Ovary (tissue), 3 donors: Measurements from ENCODE around the gene ASB9.
"Not testable (repeated sequence)": the region's sequence is repeated elsewhere in the genome, so short reads cannot be mapped to it uniquely, and the experiment has no call there.

Experiments
- EP300 ChIP-seq: sonication (generic); formaldehyde crosslinking; IDR thresholded peaks from one replicate; pipeline ENCODE4 v1.6.1; 2017; ENCODE audit warnings: antibody characterized with exemption
- POLR2A ChIP-seq: fragments of 450-650 bp; IDR thresholded peaks from one replicate; pipeline ENCODE4 v1.6.1; 2017; ENCODE audit warnings: antibody characterized with exemption, mild to moderate bottlenecking, moderate library complexity
- TF ChIP-seq, protein P1 (sequence below), 3 donors: fragments of 450-650 bp in 2 of 3; fragments of 200-600 bp in 1 of 3; IDR thresholded peaks; one replicate each; pipeline versions ENCODE4 v1.5.1 to v1.8.0; 2016 to 2022; ENCODE audit warnings: antibody characterized with exemption in 3 of 3, mild to moderate bottlenecking in 1 of 3
- donor health status: DM: no; HTN: no; CAD: no.

DNA sequence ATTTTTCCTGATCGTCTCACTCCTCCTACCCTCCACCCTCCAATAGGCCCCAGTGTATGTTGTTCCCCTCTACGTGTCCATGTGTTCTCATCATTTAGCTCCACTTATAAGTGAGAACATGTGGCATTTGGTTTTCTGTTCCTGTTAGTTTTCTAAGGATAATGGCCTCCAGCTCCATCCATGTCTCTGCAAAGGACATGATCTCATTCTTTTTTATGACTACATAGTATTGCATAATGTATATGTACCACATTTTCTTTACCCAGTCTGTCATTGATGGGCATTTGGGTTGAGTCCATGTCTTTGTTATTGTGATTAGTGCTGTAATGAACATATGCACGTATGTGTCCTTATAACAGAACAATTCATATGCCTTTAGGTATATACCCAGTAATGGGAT is 36.0 kb upstream of the ASB9 start:
- TF ChIP-seq, protein P1, sequence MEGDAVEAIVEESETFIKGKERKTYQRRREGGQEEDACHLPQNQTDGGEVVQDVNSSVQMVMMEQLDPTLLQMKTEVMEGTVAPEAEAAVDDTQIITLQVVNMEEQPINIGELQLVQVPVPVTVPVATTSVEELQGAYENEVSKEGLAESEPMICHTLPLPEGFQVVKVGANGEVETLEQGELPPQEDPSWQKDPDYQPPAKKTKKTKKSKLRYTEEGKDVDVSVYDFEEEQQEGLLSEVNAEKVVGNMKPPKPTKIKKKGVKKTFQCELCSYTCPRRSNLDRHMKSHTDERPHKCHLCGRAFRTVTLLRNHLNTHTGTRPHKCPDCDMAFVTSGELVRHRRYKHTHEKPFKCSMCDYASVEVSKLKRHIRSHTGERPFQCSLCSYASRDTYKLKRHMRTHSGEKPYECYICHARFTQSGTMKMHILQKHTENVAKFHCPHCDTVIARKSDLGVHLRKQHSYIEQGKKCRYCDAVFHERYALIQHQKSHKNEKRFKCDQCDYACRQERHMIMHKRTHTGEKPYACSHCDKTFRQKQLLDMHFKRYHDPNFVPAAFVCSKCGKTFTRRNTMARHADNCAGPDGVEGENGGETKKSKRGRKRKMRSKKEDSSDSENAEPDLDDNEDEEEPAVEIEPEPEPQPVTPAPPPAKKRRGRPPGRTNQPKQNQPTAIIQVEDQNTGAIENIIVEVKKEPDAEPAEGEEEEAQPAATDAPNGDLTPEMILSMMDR (IDR thresholded peaks at IDR 0.05), result not testable (repeated sequence)
- not testable (repeated sequence) for TF ChIP-seq POLR2A, EP300
